ENCODE results near the gene ZNF106. TPM values are rescaled to one million over a fixed set of nuclear protein-coding genes. Genes with fewer than 3 reads are reported as not detected.

The ZNF106 gene
- total RNA-seq, 1 donor from 2014 or later, result 69.6 TPM

- FAIRE-seq (no peak), DNase-seq (ENCODE audit: low read depth) (peak; percentile 94)
- peak within 1 kb of the TSS; percentile 92 for H3K9ac ChIP-seq (ENCODE audit: low read length)
- no peaks in the 10 kb centered on the region for H3K27me3 Mint-ChIP-seq (ENCODE audit: low read depth, unreplicated experiment)
- H3K9me3 ChIP-seq (ENCODE audit: insufficient read depth, low read depth, low read length), result no peaks in the 10 kb centered on the region
- no peak for TF ChIP-seq EZH2 (IDR thresholded peaks at IDR 0.05; ENCODE audit: insufficient read depth, low read length)
- no peak for TF ChIP-seq CTCF (IDR thresholded peaks at IDR 0.05; ENCODE audit: insufficient read depth, low read depth, low read length)
- H4K20me1 ChIP-seq (ENCODE audit: insufficient read depth, low read length), result peaks cover 23% of the 10 kb centered on the region
- H3K36me3 Mint-ChIP-seq (ENCODE audit: low read depth, unreplicated experiment), result no peaks in the 10 kb centered on the region
- H3K36me3 ChIP-seq (ENCODE audit: insufficient read depth, low read length), result no peaks in the 10 kb centered on the region
- peak within 1 kb of the TSS; percentile 93 for H3K27ac ChIP-seq (ENCODE audit: low read depth, low read length)
- H3K4me2 ChIP-seq (ENCODE audit: low read length), result peak within 1 kb of the TSS; percentile 87
- H3K4me1 Mint-ChIP-seq (ENCODE audit: low read depth, unreplicated experiment), result peaks cover 41% of the 10 kb centered on the region
- peak within 1 kb of the TSS; percentile 98 for H3K27ac Mint-ChIP-seq (ENCODE audit: unreplicated experiment)
- peaks cover 42% of the 10 kb centered on the region for H3K79me2 ChIP-seq (ENCODE audit: insufficient read depth, low read length)
- peaks cover 16% of the 10 kb centered on the region for H3K4me1 ChIP-seq (ENCODE audit: insufficient read depth, low read length)
- H3K4me3 ChIP-seq (ENCODE audit: insufficient read depth, low read depth, low read length), result peak within 1 kb of the TSS; percentile 94
- no peaks in the 10 kb centered on the region for H3K9me3 Mint-ChIP-seq (ENCODE audit: unreplicated experiment)
- peak within 1 kb of the TSS; percentile 98 for H3K4me3 Mint-ChIP-seq (ENCODE audit: unreplicated experiment)
- H3K27me3 ChIP-seq (ENCODE audit: insufficient read depth, low read length), result no peaks in the 10 kb centered on the region
- peak within 1 kb of the TSS; percentile 71 for H2AFZ ChIP-seq (ENCODE audit: low read depth, low read length)
These were observed 4.6 kb upstream of the ZNF106 start, which contains the start of gene SNAP23 for GRCh38 chr15:42495361-42496212. SNAP23 (plus strand) TSS chr15:42495634; CDS start chr15:42511847, 16,213 bp downstream.

GRCh38 chr15:42494998-42495360, 4.0 kb upstream of the ZNF106 start:
- peak; percentile 65 for DNase-seq (ENCODE audit: low read depth)
- Histone ChIP-seq H3K4me3 (ENCODE audit: insufficient read depth, low read depth, low read length) (peak overlapping the region; percentile 94), H3K4me1 (ENCODE audit: insufficient read depth, low read length) (peaks cover 16% of the 10 kb centered on the region), H3K79me2 (ENCODE audit: insufficient read depth, low read length) (peaks cover 44% of the 10 kb centered on the region), H3K27me3 (ENCODE audit: insufficient read depth, low read length) (no peaks in the 10 kb centered on the region), H4K20me1 (ENCODE audit: insufficient read depth, low read length) (peaks cover 17% of the 10 kb centered on the region), H3K9me3 (ENCODE audit: insufficient read depth, low read depth, low read length) (no peaks in the 10 kb centered on the region), H3K27ac (ENCODE audit: low read depth, low read length) (peak overlapping the region; percentile 93), H2AFZ (ENCODE audit: low read depth, low read length) (peak overlapping the region; percentile 68), H3K4me2 (ENCODE audit: low read length) (peak overlapping the region; percentile 87), H3K9ac (ENCODE audit: low read length) (peak overlapping the region; percentile 92), H3K36me3 (ENCODE audit: insufficient read depth, low read length) (no peaks in the 10 kb centered on the region)
- Mint-ChIP-seq H3K36me3 (ENCODE audit: low read depth, unreplicated experiment) (no peaks in the 10 kb centered on the region), H3K9me3 (ENCODE audit: unreplicated experiment) (no peaks in the 10 kb centered on the region), H3K27me3 (ENCODE audit: low read depth, unreplicated experiment) (no peaks in the 10 kb centered on the region), H3K27ac (ENCODE audit: unreplicated experiment) (peak overlapping the region; percentile 98), H3K4me3 (ENCODE audit: unreplicated experiment) (peak overlapping the region; percentile 98), H3K4me1 (ENCODE audit: low read depth, unreplicated experiment) (peaks cover 38% of the 10 kb centered on the region)
- no peak for FAIRE-seq
- TF ChIP-seq CTCF (IDR thresholded peaks at IDR 0.05; ENCODE audit: insufficient read depth, low read depth, low read length) (no peak), EZH2 (IDR thresholded peaks at IDR 0.05; ENCODE audit: insufficient read depth, low read length) (no peak)

- no peak overlapping the region for H2AFZ ChIP-seq (ENCODE audit: low read depth, low read length)
- peaks cover 16% of the 10 kb centered on the region for H3K4me1 ChIP-seq (ENCODE audit: insufficient read depth, low read length)
- no peaks in the 10 kb centered on the region for H3K9me3 ChIP-seq (ENCODE audit: insufficient read depth, low read depth, low read length)
- Mint-ChIP-seq H3K27me3 (ENCODE audit: low read depth, unreplicated experiment) (no peaks in the 10 kb centered on the region), H3K36me3 (ENCODE audit: low read depth, unreplicated experiment) (no peaks in the 10 kb centered on the region), H3K4me3 (ENCODE audit: unreplicated experiment) (peak overlapping the region; percentile 18), H3K4me1 (ENCODE audit: low read depth, unreplicated experiment) (peaks cover 32% of the 10 kb centered on the region), H3K9me3 (ENCODE audit: unreplicated experiment) (no peaks in the 10 kb centered on the region), H3K27ac (ENCODE audit: unreplicated experiment) (peak overlapping the region; percentile 98)
- H3K79me2 ChIP-seq (ENCODE audit: insufficient read depth, low read length), result peaks cover 50% of the 10 kb centered on the region
- no peaks in the 10 kb centered on the region for H3K36me3 ChIP-seq (ENCODE audit: insufficient read depth, low read length)
- H3K27me3 ChIP-seq (ENCODE audit: insufficient read depth, low read length), result no peaks in the 10 kb centered on the region
- no peak for DNase-seq (ENCODE audit: low read depth)
- H3K4me3 ChIP-seq (ENCODE audit: insufficient read depth, low read depth, low read length), result no peak overlapping the region
- H3K4me2 ChIP-seq (ENCODE audit: low read length), result no peak overlapping the region
- no peak overlapping the region for H3K27ac ChIP-seq (ENCODE audit: low read depth, low read length)
- H3K9ac ChIP-seq (ENCODE audit: low read length), result no peak overlapping the region
- no peak for FAIRE-seq
- TF ChIP-seq CTCF (IDR thresholded peaks at IDR 0.05; ENCODE audit: insufficient read depth, low read depth, low read length), result no peak
- TF ChIP-seq EZH2 (IDR thresholded peaks at IDR 0.05; ENCODE audit: insufficient read depth, low read length), result no peak
- H4K20me1 ChIP-seq (ENCODE audit: insufficient read depth, low read length), result peaks cover 6% of the 10 kb centered on the region
These were observed 2.7 kb upstream of the ZNF106 start for GRCh38 chr15:42493679-42494078.
